ENCODE data around the gene PHAX. TPM values are rescaled to one million over a fixed set of nuclear protein-coding genes. Genes with fewer than 3 reads are reported as not detected.
"Not testable (repeated sequence)": the region's sequence is repeated elsewhere in the genome, so short reads cannot be mapped to it uniquely, and the experiment has no call there.

Gene PHAX
- polyA plus RNA-seq, 2 of the 4 experiments (the other 2 are of a cell fraction): 74.8 to 90.2 TPM

DNA sequence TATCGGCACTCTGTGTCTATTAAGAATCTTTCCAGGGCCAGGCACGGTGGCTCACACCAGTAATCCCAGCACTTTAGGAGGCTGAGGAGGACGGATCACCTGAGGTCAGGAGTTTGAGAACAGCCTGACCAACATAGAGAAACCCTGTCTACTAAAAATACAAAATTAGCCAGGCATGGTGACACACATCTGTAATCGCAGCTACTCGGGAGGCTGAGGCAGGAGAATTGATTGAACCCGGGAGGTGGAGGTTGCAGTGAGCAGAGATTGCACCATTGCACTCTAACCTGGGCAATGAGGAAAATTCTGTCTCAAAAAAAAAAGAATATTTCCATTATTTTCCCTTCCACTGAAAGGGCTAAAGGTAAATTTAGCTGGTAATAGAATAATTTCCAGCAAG lies 49.0 kb downstream of the PHAX start:
- H3K4me3 ChIP-seq; POLR2A ChIA-PET; DNase-seq (ENCODE audit: low read depth in 1 of 2, low spot score in 1 of 2); H3K9me3 ChIP-seq; FAIRE-seq: not testable (repeated sequence)
- peak in 1 of 2 experiments; percentile 31; a peak in 2 of 6 replicates for ATAC-seq
- H3K4me2 ChIP-seq: peak overlapping the region; percentile 70
- CTCF ChIA-PET: interaction anchor here (0.8 to 1.4 kb wide), 6 partner anchors 8 to 131 kb away, joined by 3 to 6 read pairs (median 3); partner anchors contain the start of gene PHAX
- WGBS (ENCODE audit: missing lambda C conversion rate): 71% methylated on average over 6 of the region's 6 CpGs
- H3K27ac ChIP-seq: peak overlapping the region; percentile 37 to 47; a peak in 3 of 6 replicates
- peaks cover 24% of the 10 kb centered on the region for H3K4me1 ChIP-seq

DNA sequence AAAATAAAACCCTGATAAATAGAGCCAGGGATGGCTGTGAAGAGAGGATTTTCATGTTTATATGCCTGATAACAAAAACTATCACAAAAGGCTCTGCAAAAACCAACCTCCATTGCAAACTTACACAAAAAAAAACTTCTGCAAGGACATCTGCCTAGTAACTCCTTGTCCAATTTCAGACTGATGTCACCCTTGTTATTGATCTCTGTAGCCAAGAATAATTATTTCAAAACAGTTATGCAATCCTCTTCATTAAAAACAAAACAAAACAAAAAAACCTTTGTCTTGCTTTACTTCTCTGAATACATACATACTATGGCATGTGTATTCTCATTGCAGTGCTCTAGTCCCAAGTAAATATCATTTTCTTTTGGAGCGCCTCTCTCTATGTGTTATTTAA lies 49.7 kb downstream of the PHAX start:
- H3K4me1 ChIP-seq: peaks cover 27% of the 10 kb centered on the region
- no peak for DNase-seq (ENCODE audit: low read depth in 1 of 2, low spot score in 1 of 2)
- no peak overlapping the region for H3K4me2 ChIP-seq
- 0 out of 3 replicates have a peak, but pooled peaks cover 5% of the 10 kb centered on the region for H3K9me3 ChIP-seq
- no peak overlapping the region for H3K4me3 ChIP-seq
- ChIA-PET POLR2A (no interaction called here), CTCF (interaction anchor here (0.8 to 1.4 kb wide), 5 partner anchors 25 to 130 kb away, joined by 3 to 6 read pairs (median 3); partner anchors contain the start of gene PHAX)
- FAIRE-seq: no peak
- TF ChIP-seq RARB (CRISPR knock-in tag; IDR thresholded peaks at IDR 0.05) (no peak), JUNB (IDR thresholded peaks at IDR 0.05) (no peak), MYC (IDR thresholded peaks at IDR 0.05; ENCODE audit: borderline replicate concordance, low read length) (no peak), NPAS2 (CRISPR knock-in tag; IDR thresholded peaks at IDR 0.05; ENCODE audit: borderline replicate concordance) (no peak), HOXA7 (CRISPR knock-in tag; IDR thresholded peaks at IDR 0.05) (no peak), RCOR1 (IDR thresholded peaks at IDR 0.05; ENCODE audit: low read depth, low read length) (no peak), ZSCAN20 (CRISPR knock-in tag; IDR thresholded peaks at IDR 0.05) (no peak), EP300 (IDR thresholded peaks at IDR 0.05) (no peak), RFX5 (IDR thresholded peaks at IDR 0.05) (no peak), ZC3H11A (IDR thresholded peaks at IDR 0.05) (no peak), HEYL (CRISPR knock-in tag; IDR thresholded peaks at IDR 0.05) (no peak)
- TF ChIP-seq, protein P1, sequence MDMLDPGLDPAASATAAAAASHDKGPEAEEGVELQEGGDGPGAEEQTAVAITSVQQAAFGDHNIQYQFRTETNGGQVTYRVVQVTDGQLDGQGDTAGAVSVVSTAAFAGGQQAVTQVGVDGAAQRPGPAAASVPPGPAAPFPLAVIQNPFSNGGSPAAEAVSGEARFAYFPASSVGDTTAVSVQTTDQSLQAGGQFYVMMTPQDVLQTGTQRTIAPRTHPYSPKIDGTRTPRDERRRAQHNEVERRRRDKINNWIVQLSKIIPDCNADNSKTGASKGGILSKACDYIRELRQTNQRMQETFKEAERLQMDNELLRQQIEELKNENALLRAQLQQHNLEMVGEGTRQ (IDR thresholded peaks at IDR 0.05): no peak
- TF ChIP-seq, protein P2, sequence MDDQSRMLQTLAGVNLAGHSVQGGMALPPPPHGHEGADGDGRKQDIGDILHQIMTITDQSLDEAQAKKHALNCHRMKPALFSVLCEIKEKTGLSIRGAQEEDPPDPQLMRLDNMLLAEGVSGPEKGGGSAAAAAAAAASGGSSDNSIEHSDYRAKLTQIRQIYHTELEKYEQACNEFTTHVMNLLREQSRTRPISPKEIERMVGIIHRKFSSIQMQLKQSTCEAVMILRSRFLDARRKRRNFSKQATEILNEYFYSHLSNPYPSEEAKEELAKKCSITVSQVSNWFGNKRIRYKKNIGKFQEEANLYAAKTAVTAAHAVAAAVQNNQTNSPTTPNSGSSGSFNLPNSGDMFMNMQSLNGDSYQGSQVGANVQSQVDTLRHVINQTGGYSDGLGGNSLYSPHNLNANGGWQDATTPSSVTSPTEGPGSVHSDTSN (IDR thresholded peaks at IDR 0.05): no peak
- 96% methylated on average over 1 of the region's 1 CpG for WGBS (ENCODE audit: missing lambda C conversion rate)
- no peak for ATAC-seq
- H3K27ac ChIP-seq: no peak overlapping the region

DNA sequence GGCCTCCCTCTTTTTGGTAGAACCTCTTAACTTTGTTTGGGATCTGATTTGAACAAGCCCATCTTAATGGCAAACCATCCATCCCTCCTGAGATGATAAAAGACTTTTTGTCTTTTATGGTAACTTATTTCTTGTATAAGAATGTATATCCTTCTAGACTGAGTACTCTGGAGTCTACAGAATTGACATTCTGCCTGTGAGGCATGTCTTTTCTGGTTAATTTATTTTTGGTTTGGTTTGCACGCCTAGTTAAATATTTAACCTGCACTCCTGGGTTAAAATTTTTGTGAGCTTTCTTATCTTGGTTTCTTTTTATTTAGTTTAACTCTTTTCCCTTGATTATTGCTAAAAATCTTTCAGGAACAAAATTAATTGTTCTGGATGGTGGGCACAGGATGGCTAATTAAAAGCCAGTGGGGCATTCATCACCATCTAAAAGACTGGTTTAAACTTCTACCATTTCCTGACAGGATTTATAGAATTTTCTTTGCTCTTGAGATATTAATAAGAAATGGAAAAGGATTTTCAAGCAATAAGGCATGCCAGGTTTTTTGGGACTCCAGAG lies 50.3 kb downstream of the PHAX start:
- CTCF ChIA-PET: interaction anchor here (1.0 to 1.1 kb wide), 2 partner anchors 26 to 75 kb away, joined by 3 to 5 read pairs; no protein-coding TSS in a partner anchor
- TF ChIP-seq, protein P3, sequence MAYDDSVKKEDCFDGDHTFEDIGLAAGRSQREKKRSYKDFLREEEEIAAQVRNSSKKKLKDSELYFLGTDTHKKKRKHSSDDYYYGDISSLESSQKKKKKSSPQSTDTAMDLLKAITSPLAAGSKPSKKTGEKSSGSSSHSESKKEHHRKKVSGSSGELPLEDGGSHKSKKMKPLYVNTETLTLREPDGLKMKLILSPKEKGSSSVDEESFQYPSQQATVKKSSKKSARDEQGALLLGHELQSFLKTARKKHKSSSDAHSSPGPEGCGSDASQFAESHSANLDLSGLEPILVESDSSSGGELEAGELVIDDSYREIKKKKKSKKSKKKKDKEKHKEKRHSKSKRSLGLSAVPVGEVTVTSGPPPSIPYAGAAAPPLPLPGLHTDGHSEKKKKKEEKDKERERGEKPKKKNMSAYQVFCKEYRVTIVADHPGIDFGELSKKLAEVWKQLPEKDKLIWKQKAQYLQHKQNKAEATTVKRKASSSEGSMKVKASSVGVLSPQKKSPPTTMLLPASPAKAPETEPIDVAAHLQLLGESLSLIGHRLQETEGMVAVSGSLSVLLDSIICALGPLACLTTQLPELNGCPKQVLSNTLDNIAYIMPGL (CRISPR knock-in tag; IDR thresholded peaks at IDR 0.05; ENCODE audit: borderline replicate concordance): no peak
- TF ChIP-seq, protein P2 (IDR thresholded peaks at IDR 0.05): no peak
- TF ChIP-seq ESRRA (IDR thresholded peaks at IDR 0.05; ENCODE audit: borderline replicate concordance, low read length): no peak
- TF ChIP-seq, protein P4, sequence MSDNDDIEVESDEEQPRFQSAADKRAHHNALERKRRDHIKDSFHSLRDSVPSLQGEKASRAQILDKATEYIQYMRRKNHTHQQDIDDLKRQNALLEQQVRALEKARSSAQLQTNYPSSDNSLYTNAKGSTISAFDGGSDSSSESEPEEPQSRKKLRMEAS (IDR thresholded peaks at IDR 0.05): no peak
- no peak for TF ChIP-seq POLR2A (IDR thresholded peaks at IDR 0.05; ENCODE audit: low read length)
- TF ChIP-seq HDAC2 (IDR thresholded peaks at IDR 0.05): no peak
- no peak for TF ChIP-seq ZFP36 (IDR thresholded peaks at IDR 0.05; ENCODE audit: borderline replicate concordance, partially characterized antibody)
- TF ChIP-seq MYC (IDR thresholded peaks at IDR 0.05; ENCODE audit: borderline replicate concordance, low read length): no peak
- no peak for TF ChIP-seq CHD4 (IDR thresholded peaks at IDR 0.05; ENCODE audit: borderline replicate concordance)
- no peak for TF ChIP-seq NPAS2 (CRISPR knock-in tag; IDR thresholded peaks at IDR 0.05; ENCODE audit: borderline replicate concordance)
- no peak for TF ChIP-seq HOXA7 (CRISPR knock-in tag; IDR thresholded peaks at IDR 0.05)
- no peak for TF ChIP-seq RFX5 (IDR thresholded peaks at IDR 0.05)
- no peak for TF ChIP-seq HOXB13 (CRISPR knock-in tag; IDR thresholded peaks at IDR 0.05; ENCODE audit: low read depth)
- TF ChIP-seq TP53 (CRISPR knock-in tag; IDR thresholded peaks at IDR 0.05): no peak
- TF ChIP-seq, protein P5, sequence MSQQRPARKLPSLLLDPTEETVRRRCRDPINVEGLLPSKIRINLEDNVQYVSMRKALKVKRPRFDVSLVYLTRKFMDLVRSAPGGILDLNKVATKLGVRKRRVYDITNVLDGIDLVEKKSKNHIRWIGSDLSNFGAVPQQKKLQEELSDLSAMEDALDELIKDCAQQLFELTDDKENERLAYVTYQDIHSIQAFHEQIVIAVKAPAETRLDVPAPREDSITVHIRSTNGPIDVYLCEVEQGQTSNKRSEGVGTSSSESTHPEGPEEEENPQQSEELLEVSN (IDR thresholded peaks at IDR 0.05; ENCODE audit: borderline replicate concordance, low read depth): no peak
- TF ChIP-seq, protein P1 (IDR thresholded peaks at IDR 0.05): no peak
- no peak for TF ChIP-seq TFCP2L1 (CRISPR knock-in tag; IDR thresholded peaks at IDR 0.05)
- Histone ChIP-seq H3K27ac (no peak overlapping the region), H3K4me2 (no peak overlapping the region), H3K9me3 (no peaks in the 10 kb centered on the region), H3K4me1 (peaks cover 27% of the 10 kb centered on the region), H3K4me3 (no peak overlapping the region)
- DNase-seq (ENCODE audit: low read depth in 1 of 2, low spot score in 1 of 2) (no peak), ATAC-seq (no peak), FAIRE-seq (no peak)
- 71% methylated on average over 1 of the region's 1 CpG for WGBS (ENCODE audit: missing lambda C conversion rate)
- POLR2A ChIA-PET: interaction anchor here (0.6 kb wide), 1 partner anchor 286 kb away, joined by 4 read pairs; no protein-coding TSS in a partner anchor

Data from A549 (cell line).